HepG2 (cell line): ENCODE measurements around the gene SLC17A9. TPM values are rescaled to one million over a fixed set of nuclear protein-coding genes. Genes with fewer than 3 reads are reported as not detected.

Experiments used
- CBFB ChIP-seq: sonication (generic); formaldehyde crosslinking; IDR thresholded peaks from 2 replicates; pipeline ENCODE4 v1.4.0; 2020; ENCODE audit warnings: missing genetic modification reagents
- CC2D1A ChIP-seq: sonication (generic); formaldehyde crosslinking; IDR thresholded peaks from 2 replicates; pipeline ENCODE4 v1.8.1; 2023; ENCODE audit warnings: mild to moderate bottlenecking, missing genetic modification reagents
- DBP ChIP-seq: sonication (generic); formaldehyde crosslinking; IDR thresholded peaks from 2 replicates; pipeline ENCODE4 v1.4.0; 2020; ENCODE audit warnings: missing genetic modification reagents; ENCODE audit errors: not compliant biosample characterization
- E2F2 ChIP-seq: sonication (generic); formaldehyde crosslinking; IDR thresholded peaks from 2 replicates; pipeline ENCODE4 v1.4.0; 2020; ENCODE audit warnings: missing genetic modification reagents, borderline replicate concordance
- GMEB2 ChIP-seq: IDR thresholded peaks from 2 replicates; pipeline ENCODE4 v1.6.1; 2016; ENCODE audit warnings: missing biosample characterization, missing genetic modification reagents, low read depth
- HOXA5 ChIP-seq: sonication (generic); formaldehyde crosslinking; IDR thresholded peaks from 2 replicates; pipeline ENCODE4 v1.4.0; 2020; ENCODE audit warnings: missing genetic modification reagents
- KAT7 ChIP-seq: IDR thresholded peaks from 2 replicates; pipeline ENCODE4 v1.6.1; 2018; ENCODE audit warnings: borderline replicate concordance, missing compliant biosample characterization
- KDM2A ChIP-seq: sonication (generic); formaldehyde crosslinking; IDR thresholded peaks from 2 replicates; pipeline ENCODE4 v1.4.0; 2020; ENCODE audit warnings: low read depth, missing genetic modification reagents, borderline replicate concordance
- NR1H2 ChIP-seq: sonication (generic); formaldehyde crosslinking; IDR thresholded peaks from 2 replicates; pipeline ENCODE4 v1.8.1; 2022; ENCODE audit warnings: low read depth, missing genetic modification reagents, borderline replicate concordance
- PAXIP1 ChIP-seq: sonication (generic); formaldehyde crosslinking; conservative IDR thresholded peaks from 2 replicates; pipeline ENCODE4 v1.4.0; 2020; ENCODE audit warnings: mild to moderate bottlenecking, missing genetic modification reagents, moderate library complexity
- PBX3 ChIP-seq: sonication (generic); formaldehyde crosslinking; IDR thresholded peaks from 2 replicates; pipeline ENCODE4 v1.8.1; 2023; ENCODE audit warnings: missing genetic modification reagents, inconsistent platforms, borderline replicate concordance
- RXRA ChIP-seq: sonication (generic); formaldehyde crosslinking; IDR thresholded peaks from 2 replicates; pipeline ENCODE4 v1.5.1; 2020; ENCODE audit warnings: missing genetic modification reagents
- SATB2 ChIP-seq: sonication (generic); formaldehyde crosslinking; IDR thresholded peaks from 2 replicates; pipeline ENCODE4 v1.5.0; 2020; ENCODE audit warnings: missing genetic modification reagents
- TEAD2 ChIP-seq: sonication (generic); formaldehyde crosslinking; IDR thresholded peaks from 2 replicates; pipeline ENCODE4 v1.9.0; 2021; ENCODE audit warnings: missing genetic modification reagents
- TP53 ChIP-seq: sonication (generic); formaldehyde crosslinking; conservative IDR thresholded peaks from 2 replicates; pipeline ENCODE4 v1.4.0; 2020; ENCODE audit warnings: missing genetic modification reagents
- ZIK1 ChIP-seq: sonication (generic); formaldehyde crosslinking; IDR thresholded peaks from 2 replicates; pipeline ENCODE4 v1.5.0; 2020; ENCODE audit warnings: mild to moderate bottlenecking, low read depth, missing genetic modification reagents, borderline replicate concordance
- ZNF18 ChIP-seq: sonication (generic); formaldehyde crosslinking; IDR thresholded peaks from 2 replicates; pipeline ENCODE4 v1.8.0; 2022; ENCODE audit warnings: mild to moderate bottlenecking, missing genetic modification reagents; ENCODE audit not compliant: insufficient replicate concordance
- ZNF674 ChIP-seq: sonication (generic); formaldehyde crosslinking; IDR thresholded peaks from 2 replicates; pipeline ENCODE4 v1.5.0; 2020; ENCODE audit warnings: low read depth, mild to moderate bottlenecking, missing genetic modification reagents
- polyA plus RNA-seq, 8 experiments: library from polyadenylated mRNA; depleted of rRNA in 3 of 8; stranded (reverse) in 7 of 8; unstranded in 1 of 8; fragments of >200 nt; fragmentation: Illumina TruSeq in 4 of 8; extraction: Trizol in 4 of 8; gene quantifications; 2 replicates each; pipeline versions ENCODE4 v1.2.1 to v1.2.3, GENCODE V29; 2011 to 2016; ENCODE audit warnings: low read depth in 4 of 8, missing spikeins in 1 of 8, mixed read lengths in 1 of 8; ENCODE audit not compliant: insufficient read depth in 1 of 8
- total RNA-seq, 5 experiments: library from RNA; depleted of rRNA; stranded (reverse); fragments of >200 nt; fragmentation: Illumina TruSeq; extraction: Trizol; gene quantifications; 2 replicates each; pipeline ENCODE4 v1.2.3, GENCODE V29; 2016; ENCODE audit warnings: low read depth in 1 of 5

Gene SLC17A9
- total and polyA plus RNA-seq, 2 of the 13 experiments (the other 11 are each of a cell fraction or from before 2014, with no cell fraction given) = 110 to 191 TPM

- TF ChIP-seq GMEB2 (CRISPR knock-in tag) (no peak), PAXIP1 (CRISPR knock-in tag) (no peak), TP53 (CRISPR knock-in tag) (no peak; the same call in 1 of the 2 replicates), DBP (no peak), KAT7 (no peak), CBFB (CRISPR knock-in tag) (no peak), E2F2 (CRISPR knock-in tag) (no peak), CC2D1A (CRISPR knock-in tag) (no peak), ZNF674 (peak; percentile 89; the same call in 1 of the 2 replicates), NR1H2 (CRISPR knock-in tag) (0 out of 2 replicates have a peak, but pooled peaks have one; percentile 3), KDM2A (CRISPR knock-in tag) (no peak), PBX3 (CRISPR knock-in tag) (0 out of 2 replicates have a peak, but pooled peaks have one; percentile 26), ZNF18 (peak; percentile 92), TEAD2 (CRISPR knock-in tag) (no peak), HOXA5 (CRISPR knock-in tag) (no peak), ZIK1 (CRISPR knock-in tag) (no peak), SATB2 (CRISPR knock-in tag) (peak; percentile 95; the same call in 1 of the 2 replicates), RXRA (CRISPR knock-in tag) (peak; percentile 23; the same call in 1 of the 2 replicates)
Measured at GRCh38 chr20:62925420-62926228, 26.9 kb upstream of the SLC17A9 start (continued).
